Endothelial cell of umbilical vein (primary cell): ENCODE data around the gene GPR68. TPM values are rescaled to one million over a fixed set of nuclear protein-coding genes. Genes with fewer than 3 reads are reported as not detected.

Experiments
- BruUV-seq: library from RNA; stranded (reverse); fragments of 400-500 nt; replicated peaks from 2 replicates; lab custom pipeline; 2021; lab: Mats Ljungman, UMichigan
- CTCF ChIA-PET: fragments of 300-600, 350-600 bp; sonication (Branson Sonifier 250); formaldehyde crosslinking; loops from one replicate; lab custom pipeline; 2021; ENCODE audit warnings: antibody characterized with exemption, inconsistent platforms; lab: Charles Lee
- POLR2A ChIA-PET: fragments of 300-600, 350-600 bp; sonication (Branson Sonifier 250); formaldehyde crosslinking; loops from one replicate; lab custom pipeline; 2021; ENCODE audit warnings: antibody characterized with exemption, inconsistent platforms; lab: Charles Lee
- DNase-seq: peaks from one replicate; pipeline ENCODE4 v3.0.0-alpha.2; 2011; ENCODE audit warnings: low read depth, low spot score
- FAIRE-seq: peaks from 2 replicates; lab custom pipeline; 2011; peaks lifted over from hg19 to GRCh38; lab: Jason Lieb, UNC
- H2AFZ ChIP-seq: 2 replicates; pipeline ENCODE4 v1.6.0; 2012; ENCODE audit warnings: low read depth, low read length, control low read depth, inconsistent platforms
- H3K27ac ChIP-seq: 2 replicates; pipeline ENCODE4 v1.5.1; 2011; ENCODE audit warnings: low read depth, mild to moderate bottlenecking, control low read depth, low read length, moderate library complexity; ENCODE audit not compliant: insufficient read depth
- H3K27me3 ChIP-seq, 2 experiments: 2 replicates each; pipeline versions ENCODE4 v1.6.0 to v1.6.1; 2011; ENCODE audit warnings: low read length in 2 of 2, mixed read lengths in 1 of 2; ENCODE audit not compliant: control insufficient read depth in 2 of 2, insufficient read depth in 2 of 2
- H3K36me3 ChIP-seq, 2 experiments: 2 replicates in 1 of 2; 3 replicates in 1 of 2; pipeline ENCODE4 v1.5.1; 2011; ENCODE audit warnings: low read length in 2 of 2, mild to moderate bottlenecking in 1 of 2, moderate library complexity in 1 of 2; ENCODE audit not compliant: control insufficient read depth in 2 of 2, insufficient read depth in 2 of 2; ENCODE audit errors: extremely low read depth in 1 of 2
- H3K4me1 ChIP-seq: 3 replicates; pipeline ENCODE4 v1.5.1; 2011; ENCODE audit warnings: mild to moderate bottlenecking, low read length; ENCODE audit not compliant: control insufficient read depth, insufficient read depth; ENCODE audit errors: extremely low read depth
- H3K4me2 ChIP-seq: 2 replicates; pipeline ENCODE4 v1.6.1; 2011; ENCODE audit warnings: low read length, control low read depth, mixed read lengths; ENCODE audit not compliant: insufficient read depth
- H3K4me3 ChIP-seq, 3 experiments: fragments of 200-600 bp in 1 of 3; sonication (generic), shearing (Covaris generic) in 1 of 3; replicated peaks in 1 of 3; 2 replicates each; pipeline ENCODE4 v1.5.1; 2011 to 2016; ENCODE audit warnings: control low read depth in 3 of 3, low read length in 3 of 3, mild to moderate bottlenecking in 2 of 3, inconsistent platforms in 1 of 3, low read depth in 1 of 3, moderate library complexity in 1 of 3; ENCODE audit not compliant: insufficient read depth in 1 of 3
- H3K79me2 ChIP-seq: 2 replicates; pipeline ENCODE4 v1.6.0; 2012; ENCODE audit warnings: low read length, inconsistent platforms; ENCODE audit not compliant: control insufficient read depth, insufficient read depth
- H3K9ac ChIP-seq: replicated peaks from 2 replicates; pipeline ENCODE3; 2011; ENCODE audit warnings: low read length, control low read depth; ENCODE audit not compliant: insufficient read depth; ENCODE audit errors: extremely low read depth
- H3K9me1 ChIP-seq: replicated peaks from 3 replicates; pipeline ENCODE4 v1.6.0; 2011; ENCODE audit warnings: mild to moderate bottlenecking, low read length; ENCODE audit not compliant: control insufficient read depth, insufficient read depth; ENCODE audit errors: extremely low read depth
- H3K9me3 ChIP-seq: replicated peaks from 2 replicates; pipeline ENCODE4 v1.5.1; 2012; ENCODE audit warnings: low read length, inconsistent platforms; ENCODE audit not compliant: control insufficient read depth, insufficient read depth
- H4K20me1 ChIP-seq: replicated peaks from 2 replicates; pipeline ENCODE3; 2011; ENCODE audit warnings: mild to moderate bottlenecking, low read length; ENCODE audit not compliant: control insufficient read depth, insufficient read depth; ENCODE audit errors: extremely low read depth
- EZH2 ChIP-seq: IDR thresholded peaks from 2 replicates; pipeline ENCODE4 v1.6.1; 2012; ENCODE audit warnings: borderline replicate concordance, low read depth, mild to moderate bottlenecking, moderate library complexity, low read length, inconsistent platforms; ENCODE audit not compliant: severe bottlenecking
- FOS ChIP-seq: IDR thresholded peaks from 2 replicates; pipeline ENCODE4 v1.6.1; 2011; ENCODE audit warnings: mild to moderate bottlenecking, low read length, moderate library complexity, borderline replicate concordance; ENCODE audit not compliant: insufficient read depth
- GATA2 ChIP-seq: IDR thresholded peaks from 2 replicates; pipeline ENCODE4 v1.7.0; 2011; ENCODE audit warnings: low read depth, mild to moderate bottlenecking, moderate library complexity, mixed read lengths, low read length; ENCODE audit not compliant: insufficient read length, insufficient read depth
- JUN ChIP-seq: IDR thresholded peaks from 2 replicates; pipeline ENCODE4 v1.6.1; 2011; ENCODE audit warnings: borderline replicate concordance, low read depth; ENCODE audit not compliant: insufficient read length, insufficient read depth
- MAX ChIP-seq: IDR thresholded peaks from 2 replicates; pipeline ENCODE4 v1.6.1; 2011; ENCODE audit not compliant: insufficient read depth, insufficient read length
- MYC ChIP-seq: IDR thresholded peaks from one replicate; pipeline ENCODE4 v1.6.1; 2011; ENCODE audit warnings: mild to moderate bottlenecking, low read depth, low read length
- POLR2A ChIP-seq: IDR thresholded peaks from 2 replicates; pipeline ENCODE4 v1.6.1; 2012; ENCODE audit warnings: low read depth, mild to moderate bottlenecking, control low read depth, low read length
- POLR2AphosphoS5 ChIP-seq: IDR thresholded peaks from 2 replicates; pipeline ENCODE4 v1.6.1; 2012; ENCODE audit warnings: low read depth, mild to moderate bottlenecking, control low read depth, low read length, moderate library complexity; ENCODE audit not compliant: insufficient read depth
- dilution Hi-C: fragments of 300-500 bp; cut with MboI; formaldehyde crosslinking; loops from one replicate; pipeline ENCODE4 v1.15.0; 2019; ENCODE audit warnings: low sequenced_read_pairs; ENCODE audit not compliant: extremely low pct_ligation_motif_present
- intact Hi-C: fragments of 100-400 bp; cut with micrococcal nuclease; formaldehyde crosslinking; loops from one replicate; pipeline ENCODE4 v1.10.0; 2022
- polyA plus RNA-seq, 4 experiments: library from polyadenylated mRNA; depleted of rRNA in 3 of 4; stranded (reverse) in 3 of 4; unstranded in 1 of 4; fragments of >200 nt; gene quantifications; 2 replicates each; pipeline versions ENCODE4 v1.2.1 to v1.2.3, GENCODE V29; 2011 to 2012; ENCODE audit warnings: missing spikeins in 1 of 4
- total RNA-seq: library from RNA; stranded (reverse); gene quantifications from 2 replicates; pipeline ENCODE4 v1.2.3, GENCODE V29; 2021
- TF ChIP-seq, protein P1 (sequence below), 2 donors: IDR thresholded peaks; 1 replicate in 1 of 2; 2 replicates in 1 of 2; pipeline ENCODE4 v1.5.1; 2011; ENCODE audit warnings: low read length in 2 of 2, mild to moderate bottlenecking in 2 of 2, moderate library complexity in 2 of 2, control low read depth in 1 of 2, inconsistent platforms in 1 of 2, low read depth in 1 of 2; ENCODE audit not compliant: insufficient read depth in 1 of 2; ENCODE audit errors: extremely low read depth in 1 of 2

The GPR68 gene
- total and polyA plus RNA-seq, 2 donors (not counting 3 experiments of a cell fraction or from before 2014, with no cell fraction given): 0.24 to 0.36 TPM

GRCh38 chr14:91241863-91242262 is 2.6 kb downstream of the GPR68 start:
- no peaks in the 10 kb centered on the region for H3K9me3 ChIP-seq
- no peak overlapping the region for H2AFZ ChIP-seq
- H3K4me3 ChIP-seq: no peak overlapping the region
- H3K27me3 ChIP-seq: no peaks in the 10 kb centered on the region
- H3K9me1 ChIP-seq: no peaks in the 10 kb centered on the region
- H3K4me1 ChIP-seq: peaks cover 19% of the 10 kb centered on the region
- ChIA-PET CTCF (interaction anchor here (1.5 to 2.4 kb wide), 2 partner anchors 12 to 16 kb away, joined by 5 to 11 read pairs; no protein-coding TSS in a partner anchor), POLR2A (interaction anchor here (0.6 kb wide), 1 partner anchor 11 kb away, joined by 4 read pairs; no protein-coding TSS in a partner anchor)
- H3K79me2 ChIP-seq: no peaks in the 10 kb centered on the region
- DNase-seq: no peak
- TF ChIP-seq FOS (no peak), JUN (no peak), EZH2 (no peak), MYC (no peak), MAX (no peak), POLR2AphosphoS5 (no peak), GATA2 (no peak), POLR2A (no peak)
- TF ChIP-seq, protein P1, sequence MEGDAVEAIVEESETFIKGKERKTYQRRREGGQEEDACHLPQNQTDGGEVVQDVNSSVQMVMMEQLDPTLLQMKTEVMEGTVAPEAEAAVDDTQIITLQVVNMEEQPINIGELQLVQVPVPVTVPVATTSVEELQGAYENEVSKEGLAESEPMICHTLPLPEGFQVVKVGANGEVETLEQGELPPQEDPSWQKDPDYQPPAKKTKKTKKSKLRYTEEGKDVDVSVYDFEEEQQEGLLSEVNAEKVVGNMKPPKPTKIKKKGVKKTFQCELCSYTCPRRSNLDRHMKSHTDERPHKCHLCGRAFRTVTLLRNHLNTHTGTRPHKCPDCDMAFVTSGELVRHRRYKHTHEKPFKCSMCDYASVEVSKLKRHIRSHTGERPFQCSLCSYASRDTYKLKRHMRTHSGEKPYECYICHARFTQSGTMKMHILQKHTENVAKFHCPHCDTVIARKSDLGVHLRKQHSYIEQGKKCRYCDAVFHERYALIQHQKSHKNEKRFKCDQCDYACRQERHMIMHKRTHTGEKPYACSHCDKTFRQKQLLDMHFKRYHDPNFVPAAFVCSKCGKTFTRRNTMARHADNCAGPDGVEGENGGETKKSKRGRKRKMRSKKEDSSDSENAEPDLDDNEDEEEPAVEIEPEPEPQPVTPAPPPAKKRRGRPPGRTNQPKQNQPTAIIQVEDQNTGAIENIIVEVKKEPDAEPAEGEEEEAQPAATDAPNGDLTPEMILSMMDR (IDR thresholded peaks at IDR 0.05; ENCODE audit: extremely low read depth in 1 of 2, insufficient read depth in 1 of 2, low read depth in 1 of 2, low read length in 2 of 2): no peak
- H3K27ac ChIP-seq: no peak overlapping the region
- dilution Hi-C loops (no loop called here), intact Hi-C loops (loop anchor here (2.0 kb wide), 1 partner anchor 65 kb away; no protein-coding TSS in a partner anchor)
- H3K36me3 ChIP-seq: no peaks in the 10 kb centered on the region
- BruUV-seq: no TSS peak
- no peak overlapping the region for H3K9ac ChIP-seq
- FAIRE-seq: no peak
- no peaks in the 10 kb centered on the region for H4K20me1 ChIP-seq
- no peak overlapping the region for H3K4me2 ChIP-seq
